ENCODE results near the gene EXOC4. TPM values are rescaled to one million over a fixed set of nuclear protein-coding genes. Genes with fewer than 3 reads are reported as not detected.

EXOC4 gene
- total and polyA plus RNA-seq, 9 donors = 26.8 to 80.5 (median 70.7) TPM

- intact Hi-C loops (cut with DNase I) = no loop called here
- TF ChIP-seq POLR2A (IDR thresholded peaks at IDR 0.05) (no peak), CTCF (IDR thresholded peaks at IDR 0.05) (no peak), EP300 (IDR thresholded peaks at IDR 0.05) (no peak)
- no peaks in the 10 kb centered on the region for H3K27me3 ChIP-seq
Measured at GRCh38 chr7:133846203-133846945, 593.5 kb downstream of the EXOC4 start.

GRCh38 chr7:133850497-133851280 lies 597.8 kb downstream of the EXOC4 start:
- intact Hi-C loops (cut with DNase I) = no loop called here
- TF ChIP-seq CTCF (IDR thresholded peaks at IDR 0.05) (no peak), POLR2A (IDR thresholded peaks at IDR 0.05) (no peak), EP300 (IDR thresholded peaks at IDR 0.05) (no peak)
- no peak overlapping the region for H3K27ac ChIP-seq
- DNase-seq = no peak
- no peaks in the 10 kb centered on the region for H3K4me1 ChIP-seq (ENCODE audit: insufficient read depth)
- no peaks in the 10 kb centered on the region for H3K9me3 ChIP-seq
- H3K36me3 ChIP-seq = no peaks in the 10 kb centered on the region
- H3K4me3 ChIP-seq = no peak overlapping the region
- 72 to 83% (median 79%) methylated on average over 5 of the region's 5 CpGs for WGBS, 3 donors
- no peaks in the 10 kb centered on the region for H3K27me3 ChIP-seq

More at GRCh38 chr7:133846203-133846945, 593.5 kb downstream of the EXOC4 start:
- H3K36me3 ChIP-seq = no peaks in the 10 kb centered on the region
- H3K27ac ChIP-seq = no peak overlapping the region
- no peak for DNase-seq
- no peak overlapping the region for H3K4me3 ChIP-seq
- no peaks in the 10 kb centered on the region for H3K4me1 ChIP-seq (ENCODE audit: insufficient read depth)
- 82 to 86% (median 84%) methylated on average over 8 of the region's 8 CpGs for WGBS, 3 donors
- H3K9me3 ChIP-seq = no peaks in the 10 kb centered on the region

- H3K27ac ChIP-seq = no peak overlapping the region
- intact Hi-C loops (cut with DNase I) = no loop called here
- no peaks in the 10 kb centered on the region for H3K9me3 ChIP-seq
- no peak for TF ChIP-seq EP300 (IDR thresholded peaks at IDR 0.05)
- TF ChIP-seq CTCF (IDR thresholded peaks at IDR 0.05) = no peak
- TF ChIP-seq POLR2A (IDR thresholded peaks at IDR 0.05) = no peak
- no peaks in the 10 kb centered on the region for H3K27me3 ChIP-seq
- no peaks in the 10 kb centered on the region for H3K36me3 ChIP-seq
- H3K4me1 ChIP-seq (ENCODE audit: insufficient read depth) = no peaks in the 10 kb centered on the region
- H3K4me3 ChIP-seq = no peak overlapping the region
- 84 to 91% (median 89%) methylated on average over 2 of the region's 2 CpGs for WGBS, 3 donors
- no peak for DNase-seq
Measured at GRCh38 chr7:133851411-133851810, 598.5 kb downstream of the EXOC4 start.

- no peak overlapping the region for H3K4me3 ChIP-seq
- no peaks in the 10 kb centered on the region for H3K9me3 ChIP-seq
- H3K27ac ChIP-seq = no peak overlapping the region
- DNase-seq = no peak
- no peaks in the 10 kb centered on the region for H3K27me3 ChIP-seq
- H3K36me3 ChIP-seq = no peaks in the 10 kb centered on the region
- 77 to 82% (median 78%) methylated on average over 6 of the region's 6 CpGs for WGBS, 3 donors
- intact Hi-C loops (cut with DNase I) = no loop called here
- no peaks in the 10 kb centered on the region for H3K4me1 ChIP-seq (ENCODE audit: insufficient read depth)
- TF ChIP-seq EP300 (IDR thresholded peaks at IDR 0.05) (no peak), CTCF (IDR thresholded peaks at IDR 0.05) (no peak)
Measured at GRCh38 chr7:133853706-133854276, 600.9 kb downstream of the EXOC4 start.

Measured in ovary (tissue), 9 donors.